Sigmoid colon (tissue), 4 donors: ENCODE results near the gene C8G.

ENCODE experiments used
- CTCF ChIP-seq, 4 experiments: fragments of 450-650 bp in 3 of 4; fragments of 200-600 bp in 1 of 4; IDR thresholded peaks; one replicate each; pipeline ENCODE4 v1.5.1; 2016 to 2019; ENCODE audit warnings: antibody characterized with exemption in 4 of 4, mild to moderate bottlenecking in 3 of 4, moderate library complexity in 2 of 4
- EP300 ChIP-seq, 4 donors: sonication (generic); formaldehyde crosslinking; IDR thresholded peaks; one replicate each; pipeline ENCODE4 v1.6.1; 2017; ENCODE audit warnings: antibody characterized with exemption in 4 of 4
- POLR2A ChIP-seq, 2 donors: fragments of 450-650 bp; IDR thresholded peaks; one replicate each; pipeline ENCODE4 v1.6.1; 2016; ENCODE audit warnings: antibody characterized with exemption in 2 of 2, mild to moderate bottlenecking in 2 of 2, moderate library complexity in 2 of 2
- POLR2AphosphoS5 ChIP-seq, 4 donors: sonication (generic); formaldehyde crosslinking; IDR thresholded peaks; one replicate each; pipeline ENCODE4 v1.6.1; 2017; ENCODE audit warnings: antibody characterized with exemption in 4 of 4

DNA sequence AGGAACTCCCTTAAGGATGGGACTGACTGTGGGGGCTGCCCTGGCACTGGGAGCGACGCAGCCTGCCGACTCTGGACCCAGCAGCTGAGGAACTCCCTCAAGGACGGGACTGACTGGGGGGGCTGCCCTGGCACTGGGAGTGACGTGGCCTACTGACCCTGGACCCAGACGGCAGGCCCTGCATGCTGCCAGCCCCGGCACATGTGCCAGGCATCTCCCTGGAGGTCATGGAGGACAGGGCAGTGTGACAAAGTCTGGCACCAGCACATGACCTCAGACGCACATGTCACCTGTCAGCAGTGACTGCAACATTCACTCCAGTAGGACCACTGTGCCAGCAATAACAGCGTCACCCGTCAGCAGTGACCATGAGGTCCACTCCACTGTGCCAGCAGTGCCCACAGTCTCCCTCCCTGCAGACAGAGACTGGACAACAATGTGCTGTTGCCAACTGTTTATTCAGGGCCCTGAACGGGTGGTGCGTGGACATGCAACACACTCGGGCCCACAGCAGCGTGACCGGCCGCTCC, 5.0 kb upstream of the C8G start:
- TF ChIP-seq POLR2A (IDR thresholded peaks at IDR 0.05) = no peak
- TF ChIP-seq CTCF (IDR thresholded peaks at IDR 0.05) = no peak
- no peak for TF ChIP-seq EP300 (IDR thresholded peaks at IDR 0.05)
- TF ChIP-seq POLR2AphosphoS5 (IDR thresholded peaks at IDR 0.05) = no peak
